Astrocyte of the spinal cord (primary cell): ENCODE data around the gene SLC22A5.
A peak's percentile ranks its signal among the peaks of the same experiment; 100 is the strongest.
"Not testable (repeated sequence)": the region's sequence is repeated elsewhere in the genome, so short reads cannot be mapped to it uniquely, and the experiment has no call there.

Source experiments
- DNase-seq: peaks from one replicate; pipeline ENCODE4 v3.0.0; 2011; ENCODE audit warnings: low read depth, low spot score
- H3K4me3 ChIP-seq: 2 replicates; pipeline ENCODE4 v1.5.1; 2011; ENCODE audit warnings: low read depth, mild to moderate bottlenecking, low read length, moderate library complexity
- CTCF ChIP-seq: IDR thresholded peaks from 2 replicates; pipeline ENCODE4 v1.5.1; 2012; ENCODE audit warnings: low read depth, mild to moderate bottlenecking, low read length, inconsistent platforms
- in situ Hi-C: cut with HindIII; loops from 2 replicates; pipeline ENCODE4 v1.10.0; 2017; ENCODE audit warnings: low sequenced_read_pairs

Gene SLC22A5

GRCh38 chr5:132408965-132409364 lies 39.5 kb downstream of the SLC22A5 start:
- no peak for TF ChIP-seq CTCF
- DNase-seq, result no peak
- in situ Hi-C loops, result no loop called here
- no peak overlapping the region for H3K4me3 ChIP-seq

GRCh38 chr5:132410451-132411303 lies 41.2 kb downstream of the SLC22A5 start:
- peak; percentile 56 for TF ChIP-seq CTCF
- H3K4me3 ChIP-seq, result peak overlapping the region; percentile 65
- in situ Hi-C loops, result no loop called here
- DNase-seq, result peak; percentile 83

- DNase-seq, result no peak
- peak overlapping the region; percentile 65 for H3K4me3 ChIP-seq
- TF ChIP-seq CTCF, result no peak
- in situ Hi-C loops, result no loop called here
These were observed 41.9 kb downstream of the SLC22A5 start for GRCh38 chr5:132411304-132412013.

- DNase-seq, result no peak
- H3K4me3 ChIP-seq, result no peak overlapping the region
- in situ Hi-C loops, result no loop called here
- TF ChIP-seq CTCF, result no peak
These were observed 44.1 kb downstream of the SLC22A5 start for GRCh38 chr5:132413567-132413966.

- no peak for TF ChIP-seq CTCF
- DNase-seq, result peak; percentile 68
- in situ Hi-C loops, result no loop called here
- H3K4me3 ChIP-seq, result no peak overlapping the region
These were observed 45.3 kb downstream of the SLC22A5 start for GRCh38 chr5:132414634-132415378.

GRCh38 chr5:132415516-132415915 lies 46.0 kb downstream of the SLC22A5 start:
- in situ Hi-C loops, H3K4me3 ChIP-seq, DNase-seq: not testable (repeated sequence)
